HCT116 (cell line): Measurements from ENCODE around the gene FNBP1. TPM values are rescaled to one million over a fixed set of nuclear protein-coding genes. Genes with fewer than 3 reads are reported as not detected.

Experiments used
- ATAC-seq: fragments of 200-7000 bp; cut with Tn5 transposase; 2 replicates; pipeline ENCODE4 v1.9.1; 2020; ENCODE audit warnings: mild to moderate bottlenecking, moderate library complexity
- BruUV-seq: library from RNA; stranded (reverse); fragments of 400-500 nt; replicated peaks from 2 replicates; lab custom pipeline; 2021; lab: Mats Ljungman, UMichigan
- CTCF ChIA-PET: fragments of 300-600 bp; sonication (Branson Sonifier 250); formaldehyde crosslinking; loops from one replicate; lab custom pipeline; 2021; ENCODE audit warnings: antibody characterized with exemption; lab: Charles Lee
- POLR2A ChIA-PET: fragments of 300-600, 350-600 bp; sonication (Branson Sonifier 250); formaldehyde crosslinking; loops from one replicate; lab custom pipeline; 2021; ENCODE audit warnings: antibody characterized with exemption; lab: Charles Lee
- RAD21 ChIA-PET, 2 experiments: fragments of 300-600 bp; sonication (Branson Sonifier 250); formaldehyde crosslinking; loops; one replicate each; lab custom pipeline; 2023; ENCODE audit warnings: low total read pairs in 2 of 2; ENCODE audit not compliant: uncharacterized antibody in 2 of 2, unreplicated experiment in 2 of 2, low non-redundant PET in 1 of 2; lab: Charles Lee
- DNase-seq: peaks from one replicate; pipeline ENCODE4 v3.0.0-alpha.2; 2010; ENCODE audit warnings: low read depth, low spot score
- H2AFZ ChIP-seq: fragments of 200-600 bp; shearing (Covaris generic), sonication (generic); 2 replicates; pipeline ENCODE4 v1.6.1; 2017; ENCODE audit warnings: low read depth, mixed run types, mixed read lengths, antibody characterized with exemption, low read length; ENCODE audit not compliant: poor library complexity, severe bottlenecking
- H3K27ac ChIP-seq: 2 replicates; pipeline ENCODE4 v1.5.1; 2012; ENCODE audit warnings: low read depth, low read length
- H3K27me3 ChIP-seq: fragments of 200-600 bp; sonication (generic); 2 replicates; pipeline ENCODE4 v1.6.1; 2016; ENCODE audit warnings: mixed run types, low read length, mixed read lengths; ENCODE audit not compliant: insufficient read depth
- H3K36me3 ChIP-seq, 2 experiments: fragments of 200-500 bp in 1 of 2; fragments of 200-600 bp in 1 of 2; sonication (Bioruptor generic) in 1 of 2; sonication (generic) in 1 of 2; 2 replicates each; pipeline versions ENCODE4 v1.5.1 to v1.6.1; 2014 to 2016; ENCODE audit warnings: low read length in 2 of 2, inconsistent platforms in 1 of 2, mixed read lengths in 1 of 2, mixed run types in 1 of 2; ENCODE audit not compliant: insufficient read depth in 2 of 2, control insufficient read depth in 1 of 2
- H3K4me1 ChIP-seq, 2 experiments: fragments of 200-600 bp in 1 of 2; sonication (generic) in 1 of 2; 2 replicates each; pipeline versions ENCODE4 v1.5.1 to v1.6.1; 2012 to 2017; ENCODE audit warnings: low read length in 2 of 2, inconsistent platforms in 1 of 2, mild to moderate bottlenecking in 1 of 2, mixed read lengths in 1 of 2, mixed run types in 1 of 2, moderate library complexity in 1 of 2; ENCODE audit not compliant: insufficient read depth in 2 of 2, control insufficient read depth in 1 of 2
- H3K4me2 ChIP-seq: fragments of 200-600 bp; sonication (generic); 2 replicates; pipeline ENCODE4 v1.6.1; 2017; ENCODE audit warnings: mixed run types, low read length, mixed read lengths
- H3K4me3 ChIP-seq, 2 experiments: fragments of 200-600 bp in 1 of 2; sonication (generic) in 1 of 2; replicated peaks in 1 of 2; 2 replicates each; pipeline ENCODE4 v1.5.1; 2011 to 2016; ENCODE audit warnings: low read length in 2 of 2, control low read depth in 1 of 2, low read depth in 1 of 2, mild to moderate bottlenecking in 1 of 2, mixed read lengths in 1 of 2, mixed run types in 1 of 2
- H3K79me2 ChIP-seq: fragments of 200-600 bp; sonication (generic); 2 replicates; pipeline ENCODE4 v1.6.1; 2017; ENCODE audit warnings: mild to moderate bottlenecking, mixed run types, low read length, moderate library complexity, mixed read lengths; ENCODE audit not compliant: insufficient read depth
- H3K9ac ChIP-seq: fragments of 200-600 bp; sonication (generic); 2 replicates; pipeline ENCODE4 v1.6.1; 2016; ENCODE audit warnings: low read length, mixed read lengths
- H3K9me2 ChIP-seq: fragments of 200-600 bp; sonication (generic), shearing (Covaris generic); 2 replicates; pipeline ENCODE4 v1.6.1; 2017; ENCODE audit warnings: mixed run types, mild to moderate bottlenecking, moderate library complexity; ENCODE audit not compliant: insufficient read depth
- H3K9me3 ChIP-seq, 2 experiments: fragments of 200-500 bp in 1 of 2; fragments of 200-600 bp in 1 of 2; sonication (Bioruptor generic) in 1 of 2; sonication (generic) in 1 of 2; 2 replicates each; pipeline ENCODE4 v1.6.1; 2014 to 2017; ENCODE audit warnings: low read length in 2 of 2, mixed read lengths in 2 of 2, inconsistent platforms in 1 of 2, low read depth in 1 of 2, mild to moderate bottlenecking in 1 of 2, mixed run types in 1 of 2, moderate library complexity in 1 of 2; ENCODE audit not compliant: control insufficient read depth in 1 of 2, insufficient read depth in 1 of 2
- H4K20me1 ChIP-seq: fragments of 200-600 bp; sonication (generic), shearing (Covaris generic); 2 replicates; pipeline ENCODE4 v1.6.1; 2017; ENCODE audit warnings: mixed run types, mild to moderate bottlenecking, moderate library complexity; ENCODE audit not compliant: insufficient read depth
- EGR1 ChIP-seq: IDR thresholded peaks from 2 replicates; pipeline ENCODE4 v1.6.1; 2012; ENCODE audit warnings: low read depth
- JUND ChIP-seq: IDR thresholded peaks from 2 replicates; pipeline ENCODE4 v1.6.1; 2012
- SIN3A ChIP-seq: IDR thresholded peaks from 2 replicates; pipeline ENCODE4 v1.6.1; 2012; ENCODE audit warnings: low read depth
- SP1 ChIP-seq: IDR thresholded peaks from 2 replicates; pipeline ENCODE4 v1.6.1; 2012; ENCODE audit warnings: low read depth
- SRF ChIP-seq: IDR thresholded peaks from 2 replicates; pipeline ENCODE4 v1.6.1; 2012; ENCODE audit warnings: low read depth
- YY1 ChIP-seq: IDR thresholded peaks from 2 replicates; pipeline ENCODE4 v1.6.1; 2011; ENCODE audit warnings: low read length, low read depth, moderate library complexity, mild to moderate bottlenecking; ENCODE audit not compliant: insufficient replicate concordance; ENCODE audit errors: extremely low read depth
- ZFX ChIP-seq: fragments of 450-650 bp; IDR thresholded peaks from 2 replicates; pipeline ENCODE4 v1.6.1; 2017
- ZNF274 ChIP-seq: fragments of 200-500 bp; sonication (Bioruptor generic); IDR thresholded peaks from 2 replicates; pipeline ENCODE4 v1.6.1; 2014; ENCODE audit warnings: mild to moderate bottlenecking, low read depth, low read length, inconsistent platforms
- intact Hi-C: fragments of 100-400 bp; cut with micrococcal nuclease; formaldehyde crosslinking; loops from 2 replicates; pipeline ENCODE4 v1.10.0; 2022
- total RNA-seq: library from RNA; stranded (reverse); gene quantifications from one replicate; pipeline ENCODE4 v1.2.1, GENCODE V29; 2021; ENCODE audit not compliant: unreplicated experiment
- TF ChIP-seq, protein P1 (sequence below): IDR thresholded peaks from 2 replicates; pipeline ENCODE4 v1.6.1; 2012
- TF ChIP-seq, protein P2 (sequence below): IDR thresholded peaks from 2 replicates; pipeline ENCODE4 v1.6.1; 2012; ENCODE audit warnings: low read depth

The FNBP1 gene
- total RNA-seq, 1 experiment from 2014 or later, result 25.0 TPM

DNA sequence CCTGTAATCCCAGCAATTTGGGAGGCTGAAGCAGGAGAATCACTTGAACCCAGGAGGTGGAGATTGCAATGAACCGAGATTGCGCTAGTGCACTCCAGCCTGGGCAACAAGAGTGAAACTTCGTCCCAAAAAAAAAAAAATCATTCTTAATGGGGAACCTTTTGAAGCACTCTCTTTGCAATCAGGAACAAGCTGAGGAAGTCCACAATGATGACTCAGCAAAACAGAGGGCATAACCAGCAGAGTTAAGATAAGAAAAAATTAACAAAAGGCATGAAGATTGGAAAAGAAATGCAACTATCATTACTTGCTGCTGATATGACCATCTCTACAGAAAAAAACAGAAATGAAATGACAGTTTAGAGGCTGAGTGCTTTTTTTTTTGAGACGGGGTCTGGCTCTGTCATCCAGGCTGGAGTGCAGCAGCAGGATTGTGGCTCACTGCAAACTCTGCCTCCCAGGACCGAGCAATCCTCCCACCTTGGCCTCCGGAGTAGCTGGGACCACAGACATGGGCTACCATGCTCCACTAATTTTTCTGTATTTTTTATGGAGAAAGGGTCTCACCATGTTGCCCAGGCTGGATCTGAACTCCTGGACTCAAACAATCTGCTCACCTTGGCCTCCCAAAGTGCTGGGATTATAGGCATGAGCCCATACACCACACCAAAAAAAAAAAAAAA lies 88.0 kb downstream of the FNBP1 start:
- RAD21 ChIA-PET, result no interaction called here
- Histone ChIP-seq H3K9me2 (no peaks in the 10 kb centered on the region), H3K9me3 (no peaks in the 10 kb centered on the region), H3K27ac (no peak overlapping the region), H4K20me1 (no peaks in the 10 kb centered on the region; the same call in 1 of the 2 replicates), H3K27me3 (no peaks in the 10 kb centered on the region), H3K4me3 (no peak overlapping the region), H2AFZ (no peak overlapping the region), H3K4me1 (0 out of 4 replicates have a peak, but pooled peaks cover 0 to 4% of the 10 kb centered on the region in 2 experiments), H3K4me2 (no peak overlapping the region), H3K9ac (no peak overlapping the region), H3K79me2 (no peaks in the 10 kb centered on the region), H3K36me3 (no peaks in the 10 kb centered on the region)
- ATAC-seq, result no peak
- TF ChIP-seq SIN3A (no peak), YY1 (no peak), JUND (no peak), ZFX (no peak), SP1 (no peak), EGR1 (no peak)
- TF ChIP-seq, protein P1, sequence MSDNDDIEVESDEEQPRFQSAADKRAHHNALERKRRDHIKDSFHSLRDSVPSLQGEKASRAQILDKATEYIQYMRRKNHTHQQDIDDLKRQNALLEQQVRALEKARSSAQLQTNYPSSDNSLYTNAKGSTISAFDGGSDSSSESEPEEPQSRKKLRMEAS, result no peak
- no TSS peak for BruUV-seq
- CTCF ChIA-PET, result interaction anchor here (0.6 kb wide), 1 partner anchor 1253 kb away, joined by 3 read pairs; no protein-coding TSS in a partner anchor
- intact Hi-C loops, result no loop called here
- POLR2A ChIA-PET, result interaction anchor here (0.7 kb wide), 1 partner anchor 623 kb away, joined by 3 read pairs; no protein-coding TSS in a partner anchor
- DNase-seq, result no peak

DNA sequence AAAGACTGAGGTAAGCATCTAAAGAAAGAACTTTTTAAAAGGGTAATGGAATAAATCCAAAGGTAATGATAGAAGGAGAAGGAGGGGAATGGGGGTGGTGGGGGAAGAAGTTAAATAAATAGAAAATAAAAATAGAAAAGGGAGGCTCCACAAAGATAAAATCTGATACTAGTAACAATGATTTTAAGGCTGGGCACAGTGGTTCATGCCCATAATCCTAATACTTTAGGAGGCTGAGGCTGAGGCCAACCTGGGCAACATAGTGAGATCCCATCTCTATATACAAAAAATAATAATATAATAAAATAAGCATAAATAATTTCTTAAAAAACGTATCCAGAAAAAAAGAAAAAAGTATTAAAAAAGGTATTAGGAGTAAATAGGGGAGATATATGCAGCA lies 89.3 kb downstream of the FNBP1 start:
- intact Hi-C loops, result no loop called here
- ChIA-PET POLR2A (no interaction called here), RAD21 (no interaction called here), CTCF (no interaction called here)
- Histone ChIP-seq H3K9ac (no peak overlapping the region), H3K79me2 (no peaks in the 10 kb centered on the region), H3K36me3 (no peaks in the 10 kb centered on the region), H4K20me1 (no peaks in the 10 kb centered on the region; the same call in 1 of the 2 replicates), H3K9me2 (no peaks in the 10 kb centered on the region), H3K4me3 (no peak overlapping the region), H2AFZ (no peak overlapping the region), H3K27me3 (no peaks in the 10 kb centered on the region), H3K4me1 (0 out of 4 replicates have a peak, but pooled peaks cover 0 to 4% of the 10 kb centered on the region in 2 experiments), H3K9me3 (no peaks in the 10 kb centered on the region), H3K27ac (no peak overlapping the region), H3K4me2 (no peak overlapping the region)
- TF ChIP-seq SP1 (no peak), SRF (no peak), ZNF274 (no peak)
- TF ChIP-seq, protein P2, sequence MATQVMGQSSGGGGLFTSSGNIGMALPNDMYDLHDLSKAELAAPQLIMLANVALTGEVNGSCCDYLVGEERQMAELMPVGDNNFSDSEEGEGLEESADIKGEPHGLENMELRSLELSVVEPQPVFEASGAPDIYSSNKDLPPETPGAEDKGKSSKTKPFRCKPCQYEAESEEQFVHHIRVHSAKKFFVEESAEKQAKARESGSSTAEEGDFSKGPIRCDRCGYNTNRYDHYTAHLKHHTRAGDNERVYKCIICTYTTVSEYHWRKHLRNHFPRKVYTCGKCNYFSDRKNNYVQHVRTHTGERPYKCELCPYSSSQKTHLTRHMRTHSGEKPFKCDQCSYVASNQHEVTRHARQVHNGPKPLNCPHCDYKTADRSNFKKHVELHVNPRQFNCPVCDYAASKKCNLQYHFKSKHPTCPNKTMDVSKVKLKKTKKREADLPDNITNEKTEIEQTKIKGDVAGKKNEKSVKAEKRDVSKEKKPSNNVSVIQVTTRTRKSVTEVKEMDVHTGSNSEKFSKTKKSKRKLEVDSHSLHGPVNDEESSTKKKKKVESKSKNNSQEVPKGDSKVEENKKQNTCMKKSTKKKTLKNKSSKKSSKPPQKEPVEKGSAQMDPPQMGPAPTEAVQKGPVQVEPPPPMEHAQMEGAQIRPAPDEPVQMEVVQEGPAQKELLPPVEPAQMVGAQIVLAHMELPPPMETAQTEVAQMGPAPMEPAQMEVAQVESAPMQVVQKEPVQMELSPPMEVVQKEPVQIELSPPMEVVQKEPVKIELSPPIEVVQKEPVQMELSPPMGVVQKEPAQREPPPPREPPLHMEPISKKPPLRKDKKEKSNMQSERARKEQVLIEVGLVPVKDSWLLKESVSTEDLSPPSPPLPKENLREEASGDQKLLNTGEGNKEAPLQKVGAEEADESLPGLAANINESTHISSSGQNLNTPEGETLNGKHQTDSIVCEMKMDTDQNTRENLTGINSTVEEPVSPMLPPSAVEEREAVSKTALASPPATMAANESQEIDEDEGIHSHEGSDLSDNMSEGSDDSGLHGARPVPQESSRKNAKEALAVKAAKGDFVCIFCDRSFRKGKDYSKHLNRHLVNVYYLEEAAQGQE, result no peak
- TF ChIP-seq, protein P1, result no peak
- BruUV-seq, result no TSS peak
- DNase-seq, result no peak
- ATAC-seq, result no peak
